ENCODE results near the gene RLN3.

GRCh38 chr19:14073261-14073924 lies 45.4 kb downstream of the RLN3 start:
- no peak for TF ChIP-seq POLR2A (IDR thresholded peaks at IDR 0.05; ENCODE audit: extremely low read depth, insufficient read length)
- no peak for TF ChIP-seq MYC (IDR thresholded peaks at IDR 0.05; ENCODE audit: low read depth, low read length)

All from NB4 (cell line).